Measurements from ENCODE around the gene ZNF835. TPM values are rescaled to one million over a fixed set of nuclear protein-coding genes. Genes with fewer than 3 reads are reported as not detected.

ZNF835 gene
- total and polyA plus RNA-seq, 2 of the 13 experiments (the other 11 are each of a cell fraction or from before 2014, with no cell fraction given), result not detected

- no peak for TF ChIP-seq ZBTB46 (CRISPR knock-in tag; IDR thresholded peaks at IDR 0.05; ENCODE audit: borderline replicate concordance)
- TF ChIP-seq JARID2 (CRISPR knock-in tag; IDR thresholded peaks at IDR 0.05; ENCODE audit: insufficient replicate concordance), result peak; percentile 100
- peak; percentile 98 for TF ChIP-seq ZNF12 (CRISPR knock-in tag; IDR thresholded peaks at IDR 0.05)
- TF ChIP-seq ZNF724P (CRISPR knock-in tag; IDR thresholded peaks at IDR 0.05; ENCODE audit: borderline replicate concordance), result peak; percentile 99
- TF ChIP-seq ZNF101 (CRISPR knock-in tag; IDR thresholded peaks at IDR 0.05; ENCODE audit: borderline replicate concordance, low read depth), result peak; percentile 98; the same call in 1 of the 2 replicates
- TF ChIP-seq, protein P1, sequence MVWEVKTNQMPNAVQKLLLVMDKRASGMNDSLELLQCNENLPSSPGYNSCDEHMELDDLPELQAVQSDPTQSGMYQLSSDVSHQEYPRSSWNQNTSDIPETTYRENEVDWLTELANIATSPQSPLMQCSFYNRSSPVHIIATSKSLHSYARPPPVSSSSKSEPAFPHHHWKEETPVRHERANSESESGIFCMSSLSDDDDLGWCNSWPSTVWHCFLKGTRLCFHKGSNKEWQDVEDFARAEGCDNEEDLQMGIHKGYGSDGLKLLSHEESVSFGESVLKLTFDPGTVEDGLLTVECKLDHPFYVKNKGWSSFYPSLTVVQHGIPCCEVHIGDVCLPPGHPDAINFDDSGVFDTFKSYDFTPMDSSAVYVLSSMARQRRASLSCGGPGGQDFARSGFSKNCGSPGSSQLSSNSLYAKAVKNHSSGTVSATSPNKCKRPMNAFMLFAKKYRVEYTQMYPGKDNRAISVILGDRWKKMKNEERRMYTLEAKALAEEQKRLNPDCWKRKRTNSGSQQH (CRISPR knock-in tag; IDR thresholded peaks at IDR 0.05; ENCODE audit: low read depth), result peak; percentile 100
- TF ChIP-seq TCF12 (IDR thresholded peaks at IDR 0.05), result no peak
- TF ChIP-seq TCF12 (CRISPR knock-in tag; IDR thresholded peaks at IDR 0.05), result peak; percentile 95
- TF ChIP-seq, protein P2, sequence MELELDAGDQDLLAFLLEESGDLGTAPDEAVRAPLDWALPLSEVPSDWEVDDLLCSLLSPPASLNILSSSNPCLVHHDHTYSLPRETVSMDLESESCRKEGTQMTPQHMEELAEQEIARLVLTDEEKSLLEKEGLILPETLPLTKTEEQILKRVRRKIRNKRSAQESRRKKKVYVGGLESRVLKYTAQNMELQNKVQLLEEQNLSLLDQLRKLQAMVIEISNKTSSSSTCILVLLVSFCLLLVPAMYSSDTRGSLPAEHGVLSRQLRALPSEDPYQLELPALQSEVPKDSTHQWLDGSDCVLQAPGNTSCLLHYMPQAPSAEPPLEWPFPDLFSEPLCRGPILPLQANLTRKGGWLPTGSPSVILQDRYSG (CRISPR knock-in tag; IDR thresholded peaks at IDR 0.05), result peak; percentile 100
- TF ChIP-seq, protein P3, sequence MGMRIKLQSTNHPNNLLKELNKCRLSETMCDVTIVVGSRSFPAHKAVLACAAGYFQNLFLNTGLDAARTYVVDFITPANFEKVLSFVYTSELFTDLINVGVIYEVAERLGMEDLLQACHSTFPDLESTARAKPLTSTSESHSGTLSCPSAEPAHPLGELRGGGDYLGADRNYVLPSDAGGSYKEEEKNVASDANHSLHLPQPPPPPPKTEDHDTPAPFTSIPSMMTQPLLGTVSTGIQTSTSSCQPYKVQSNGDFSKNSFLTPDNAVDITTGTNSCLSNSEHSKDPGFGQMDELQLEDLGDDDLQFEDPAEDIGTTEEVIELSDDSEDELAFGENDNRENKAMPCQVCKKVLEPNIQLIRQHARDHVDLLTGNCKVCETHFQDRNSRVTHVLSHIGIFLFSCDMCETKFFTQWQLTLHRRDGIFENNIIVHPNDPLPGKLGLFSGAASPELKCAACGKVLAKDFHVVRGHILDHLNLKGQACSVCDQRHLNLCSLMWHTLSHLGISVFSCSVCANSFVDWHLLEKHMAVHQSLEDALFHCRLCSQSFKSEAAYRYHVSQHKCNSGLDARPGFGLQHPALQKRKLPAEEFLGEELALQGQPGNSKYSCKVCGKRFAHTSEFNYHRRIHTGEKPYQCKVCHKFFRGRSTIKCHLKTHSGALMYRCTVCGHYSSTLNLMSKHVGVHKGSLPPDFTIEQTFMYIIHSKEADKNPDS (CRISPR knock-in tag; IDR thresholded peaks at IDR 0.05), result peak; percentile 97
- peak; percentile 99 for TF ChIP-seq ZBED4 (CRISPR knock-in tag; IDR thresholded peaks at IDR 0.05; ENCODE audit: borderline replicate concordance)
- TF ChIP-seq JUN (CRISPR knock-in tag; IDR thresholded peaks at IDR 0.05), result peak; percentile 91
- TF ChIP-seq ZNF33B (CRISPR knock-in tag; IDR thresholded peaks at IDR 0.05), result peak; percentile 95
- peak; percentile 95 for TF ChIP-seq MED1 (CRISPR knock-in tag; IDR thresholded peaks at IDR 0.05)
- TF ChIP-seq THAP11 (CRISPR knock-in tag; IDR thresholded peaks at IDR 0.05), result peak; percentile 87
- TF ChIP-seq ZNF44 (CRISPR knock-in tag; IDR thresholded peaks at IDR 0.05), result peak; percentile 99
- TF ChIP-seq RFX5 (IDR thresholded peaks at IDR 0.05; ENCODE audit: low read depth, low read length), result no peak
- peak; percentile 100 for TF ChIP-seq KLF15 (CRISPR knock-in tag; IDR thresholded peaks at IDR 0.05; ENCODE audit: borderline replicate concordance)
- peak; percentile 84; the same call in 1 of the 2 replicates for TF ChIP-seq ZNF775 (CRISPR knock-in tag; IDR thresholded peaks at IDR 0.05; ENCODE audit: borderline replicate concordance)
These were observed 33.5 kb downstream of the ZNF835 start (continued) for GRCh38 chr19:56637976-56638555.
